LNCAP (cell line): Measurements from ENCODE around the gene C17orf67.

Source experiments
- TF ChIP-seq, protein P1 (sequence below): fragments of 450-650 bp; IDR thresholded peaks from 2 replicates; pipeline ENCODE4 v1.5.1; 2017; ENCODE audit warnings: mild to moderate bottlenecking

The C17orf67 gene

DNA sequence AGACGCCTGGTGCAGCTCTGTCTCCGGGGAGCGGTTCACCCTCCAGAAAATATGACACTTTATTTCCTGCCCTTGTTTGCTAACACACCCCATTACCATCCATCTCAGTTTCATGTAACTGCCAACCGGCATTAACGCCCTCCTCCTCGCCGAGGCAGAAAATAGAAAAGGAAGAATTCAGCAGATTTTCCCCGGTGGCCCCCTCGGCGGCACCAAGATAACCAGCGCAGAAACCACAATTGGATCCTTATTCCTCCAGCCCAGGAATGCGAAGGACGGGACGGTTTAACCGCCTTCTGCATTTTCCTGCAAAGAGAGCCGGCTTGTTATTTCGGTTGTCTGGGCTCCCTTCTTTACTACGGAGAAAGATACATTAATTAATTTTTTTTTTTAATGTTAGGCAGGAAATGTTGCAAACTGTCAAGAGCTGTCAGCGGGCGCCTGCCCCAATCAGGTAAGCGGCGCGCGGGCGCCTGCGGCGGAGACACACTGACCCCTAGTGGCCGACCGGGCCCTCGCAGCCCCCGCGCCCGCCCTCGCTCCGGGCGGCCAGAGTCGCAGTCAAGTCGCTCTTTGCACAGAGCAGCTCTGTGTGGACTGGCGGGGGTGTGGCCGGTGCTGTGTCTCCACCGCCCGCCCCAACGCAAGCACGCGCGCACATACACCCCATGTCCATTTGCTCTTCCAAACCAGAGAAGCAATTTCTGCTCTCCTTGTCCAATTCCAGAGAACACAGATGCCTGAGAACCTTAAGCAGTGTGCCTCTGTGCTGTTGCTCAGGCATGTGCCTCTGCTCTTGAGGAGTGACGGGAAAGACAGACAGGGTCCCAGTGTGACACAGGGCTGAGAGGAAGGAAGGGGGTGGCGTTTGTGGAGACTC, 53.6 kb downstream of the C17orf67 start:
- TF ChIP-seq, protein P1, sequence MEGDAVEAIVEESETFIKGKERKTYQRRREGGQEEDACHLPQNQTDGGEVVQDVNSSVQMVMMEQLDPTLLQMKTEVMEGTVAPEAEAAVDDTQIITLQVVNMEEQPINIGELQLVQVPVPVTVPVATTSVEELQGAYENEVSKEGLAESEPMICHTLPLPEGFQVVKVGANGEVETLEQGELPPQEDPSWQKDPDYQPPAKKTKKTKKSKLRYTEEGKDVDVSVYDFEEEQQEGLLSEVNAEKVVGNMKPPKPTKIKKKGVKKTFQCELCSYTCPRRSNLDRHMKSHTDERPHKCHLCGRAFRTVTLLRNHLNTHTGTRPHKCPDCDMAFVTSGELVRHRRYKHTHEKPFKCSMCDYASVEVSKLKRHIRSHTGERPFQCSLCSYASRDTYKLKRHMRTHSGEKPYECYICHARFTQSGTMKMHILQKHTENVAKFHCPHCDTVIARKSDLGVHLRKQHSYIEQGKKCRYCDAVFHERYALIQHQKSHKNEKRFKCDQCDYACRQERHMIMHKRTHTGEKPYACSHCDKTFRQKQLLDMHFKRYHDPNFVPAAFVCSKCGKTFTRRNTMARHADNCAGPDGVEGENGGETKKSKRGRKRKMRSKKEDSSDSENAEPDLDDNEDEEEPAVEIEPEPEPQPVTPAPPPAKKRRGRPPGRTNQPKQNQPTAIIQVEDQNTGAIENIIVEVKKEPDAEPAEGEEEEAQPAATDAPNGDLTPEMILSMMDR: peak; percentile 99

DNA sequence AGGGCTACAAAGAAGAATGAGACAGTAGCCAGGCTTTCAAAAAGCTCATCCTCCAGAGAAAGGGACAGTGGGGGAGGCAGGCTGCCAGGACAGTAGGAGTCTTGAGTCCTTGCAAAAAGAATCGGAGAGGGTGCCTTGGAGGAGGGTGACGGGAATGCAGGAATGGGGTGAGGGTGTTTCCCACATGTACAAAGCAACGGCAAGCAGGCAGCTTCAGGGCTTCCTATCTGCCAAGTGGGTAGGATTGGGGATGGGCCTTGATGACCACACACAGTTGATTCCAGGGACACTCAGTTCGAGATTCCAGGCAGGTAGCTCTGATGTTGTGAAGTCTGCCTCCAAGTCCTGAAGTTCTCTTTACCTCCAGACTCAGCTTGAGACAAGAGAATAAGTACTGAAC, 54.4 kb downstream of the C17orf67 start:
- TF ChIP-seq, protein P1: no peak

DNA sequence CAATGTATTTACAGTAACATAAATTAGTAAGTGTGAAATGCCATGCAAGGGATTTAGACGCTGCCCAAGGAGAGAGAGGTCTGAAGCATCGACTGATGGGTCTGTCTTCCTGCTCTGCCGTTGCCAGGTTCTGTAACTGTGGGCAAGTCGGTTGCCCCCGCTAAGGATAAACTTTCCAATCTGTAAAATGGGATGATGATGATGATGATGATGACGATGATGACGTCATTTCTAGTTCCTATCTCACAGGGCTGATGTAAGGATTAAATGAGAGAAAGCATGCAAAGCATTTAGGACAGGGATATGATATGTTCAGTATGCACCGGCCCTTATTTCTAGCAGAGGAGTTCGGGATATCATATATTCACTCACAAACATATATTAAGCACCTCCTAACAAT, 54.8 kb downstream of the C17orf67 start:
- TF ChIP-seq, protein P1: no peak

DNA sequence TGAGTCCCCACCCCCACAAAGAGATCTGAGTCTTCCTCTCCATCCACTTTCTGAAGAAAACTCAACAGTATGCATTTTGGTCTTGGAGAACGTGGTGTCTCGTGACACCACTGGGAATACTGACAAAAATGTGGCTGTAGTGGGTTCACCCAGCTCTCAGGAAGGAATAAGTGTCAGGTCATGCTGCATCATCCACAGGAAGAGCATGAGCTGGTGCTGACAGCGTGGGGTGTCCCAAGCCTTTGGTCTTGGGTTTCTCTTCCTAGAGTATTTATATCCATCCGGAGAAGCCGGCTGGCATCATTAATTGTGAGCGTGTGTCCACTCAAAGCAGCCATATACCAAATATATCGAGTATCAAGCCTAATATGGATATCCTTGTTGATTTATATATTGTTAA, 55.9 kb downstream of the C17orf67 start:
- TF ChIP-seq, protein P1: no peak

DNA sequence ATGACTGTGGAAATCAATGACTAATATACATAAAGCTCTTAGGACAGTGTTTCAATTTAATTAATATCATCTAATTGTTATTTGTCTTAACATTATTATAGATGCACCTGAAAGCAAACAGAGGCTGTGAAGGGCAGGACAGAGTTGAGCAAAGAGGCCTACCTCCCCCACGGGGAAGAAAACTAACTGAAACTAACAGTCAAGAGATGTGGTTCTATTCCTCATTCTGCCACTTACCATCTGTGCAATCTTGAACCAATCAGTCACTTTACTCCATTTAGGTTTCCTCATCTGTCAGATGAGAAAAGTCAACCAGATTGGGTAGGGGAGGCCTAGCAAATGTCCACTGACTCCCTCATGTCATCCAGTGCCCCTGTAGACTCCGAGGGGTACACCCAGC, 59.1 kb downstream of the C17orf67 start:
- TF ChIP-seq, protein P1: no peak

DNA sequence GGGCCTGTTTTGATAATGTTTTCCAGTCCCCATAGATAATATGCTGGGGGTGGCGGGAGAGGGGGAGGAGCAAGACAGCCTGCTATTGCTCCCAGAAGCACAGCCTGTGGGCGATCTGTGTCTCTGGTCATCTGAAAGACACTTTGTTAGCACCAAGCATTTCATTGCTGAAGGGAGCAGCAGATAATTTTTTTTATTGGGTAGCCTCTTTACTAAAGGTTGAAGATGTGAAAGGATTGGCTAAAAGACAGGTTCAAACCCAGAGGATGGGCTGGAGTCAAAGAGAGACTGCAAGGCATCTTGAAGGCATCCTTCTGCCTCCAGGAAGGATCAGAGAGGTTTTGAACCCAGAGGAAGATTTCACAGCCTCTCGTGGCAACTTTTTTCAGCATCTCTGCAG, 60.6 kb downstream of the C17orf67 start:
- TF ChIP-seq, protein P1: no peak

DNA sequence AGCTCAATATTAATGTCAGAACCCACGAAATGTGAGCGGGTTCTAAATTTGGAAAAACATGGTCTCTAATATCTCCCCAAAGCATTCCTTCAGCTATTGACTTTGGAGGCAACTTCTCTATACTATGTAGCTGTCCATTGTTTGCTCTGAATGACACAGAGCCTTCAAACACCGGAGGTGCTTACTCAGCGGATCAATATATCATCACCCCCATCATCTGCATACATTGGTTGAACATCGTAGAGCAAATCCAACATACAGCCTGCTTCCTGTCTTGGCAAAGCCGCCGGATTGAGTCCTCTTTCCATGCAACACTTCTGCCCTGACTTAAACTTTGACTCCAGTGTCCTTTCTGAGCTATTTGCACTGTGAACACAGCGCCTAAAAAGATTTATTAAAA, 61.3 kb downstream of the C17orf67 start:
- TF ChIP-seq, protein P1: no peak

DNA sequence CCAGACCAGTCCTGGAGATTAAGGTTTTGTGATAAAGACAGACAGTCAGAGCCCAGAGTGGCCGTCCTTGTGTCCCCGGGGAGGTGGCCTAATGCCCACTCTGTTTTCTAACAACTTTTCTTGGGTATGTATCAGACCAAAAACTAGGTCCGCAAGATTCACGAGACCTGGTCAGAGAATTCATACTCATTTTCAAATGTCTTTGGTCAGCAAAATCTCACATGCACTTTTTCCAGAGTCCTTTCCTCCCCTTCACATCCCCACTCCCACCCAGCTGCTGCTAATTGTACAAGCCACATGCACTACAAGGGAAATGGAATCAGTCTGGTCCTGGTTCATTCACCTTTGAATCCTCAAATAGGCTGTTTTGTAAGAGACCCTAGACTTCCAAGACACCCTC, 61.7 kb downstream of the C17orf67 start:
- TF ChIP-seq, protein P1: no peak
